Liver (tissue), 3 donors: ENCODE measurements around the gene GMDS.

Experiments
- FOXA1 ChIP-seq: IDR thresholded peaks from 2 replicates; pipeline ENCODE4 v1.6.1; 2016; ENCODE audit warnings: antibody characterized with exemption
- FOXA2 ChIP-seq: IDR thresholded peaks from 2 replicates; pipeline ENCODE4 v1.6.1; 2016; ENCODE audit warnings: antibody characterized with exemption
- RAD21 ChIP-seq, 2 donors: IDR thresholded peaks; 2 replicates each; pipeline ENCODE4 v1.6.1; 2016; ENCODE audit warnings: antibody characterized with exemption in 2 of 2, mild to moderate bottlenecking in 2 of 2
- TAF1 ChIP-seq: conservative IDR thresholded peaks from 2 replicates; pipeline ENCODE4 v1.6.1; 2016; ENCODE audit warnings: antibody characterized with exemption, mild to moderate bottlenecking
- TF ChIP-seq, protein P1 (sequence below): fragments of 150-350 bp; IDR thresholded peaks from 2 replicates; pipeline ENCODE4 v1.5.1; 2017; ENCODE audit warnings: improper control_type of control experiment, low read depth, low read length; ENCODE audit not compliant: missing input control
- TF ChIP-seq, protein P2 (sequence below): IDR thresholded peaks from 2 replicates; pipeline ENCODE4 v1.6.1; 2016; ENCODE audit warnings: antibody characterized with exemption
- TF ChIP-seq, protein P3 (sequence below): IDR thresholded peaks from 2 replicates; pipeline ENCODE4 v1.6.1; 2016; ENCODE audit warnings: antibody characterized with exemption, mild to moderate bottlenecking
- TF ChIP-seq, protein P4 (sequence below): IDR thresholded peaks from 2 replicates; pipeline ENCODE4 v1.6.1; 2016; ENCODE audit warnings: antibody characterized with exemption
- donor health status: healthy.
- donor health status: healthy.

DNA sequence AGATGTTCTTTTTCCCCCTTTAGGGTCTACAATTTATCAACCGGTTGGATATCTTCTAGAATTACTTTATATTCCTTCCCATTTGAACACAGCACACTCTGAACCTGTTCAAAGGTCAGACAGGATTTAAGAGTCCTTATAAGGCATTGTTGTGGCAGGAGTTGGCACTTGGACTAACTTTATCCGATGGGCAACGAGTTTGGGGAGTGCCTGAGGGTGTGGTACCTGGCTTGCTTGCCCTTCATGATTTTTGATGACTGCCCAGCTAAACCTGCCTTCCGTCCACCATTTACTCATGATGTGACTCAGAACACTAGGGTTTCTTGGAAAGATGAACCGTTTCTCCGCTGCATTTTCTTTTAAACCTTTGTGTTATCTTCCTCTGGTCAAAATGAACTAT lies 350.5 kb downstream of the GMDS start:
- no peak for TF ChIP-seq FOXA2
- TF ChIP-seq TAF1: no peak
- TF ChIP-seq, protein P1, sequence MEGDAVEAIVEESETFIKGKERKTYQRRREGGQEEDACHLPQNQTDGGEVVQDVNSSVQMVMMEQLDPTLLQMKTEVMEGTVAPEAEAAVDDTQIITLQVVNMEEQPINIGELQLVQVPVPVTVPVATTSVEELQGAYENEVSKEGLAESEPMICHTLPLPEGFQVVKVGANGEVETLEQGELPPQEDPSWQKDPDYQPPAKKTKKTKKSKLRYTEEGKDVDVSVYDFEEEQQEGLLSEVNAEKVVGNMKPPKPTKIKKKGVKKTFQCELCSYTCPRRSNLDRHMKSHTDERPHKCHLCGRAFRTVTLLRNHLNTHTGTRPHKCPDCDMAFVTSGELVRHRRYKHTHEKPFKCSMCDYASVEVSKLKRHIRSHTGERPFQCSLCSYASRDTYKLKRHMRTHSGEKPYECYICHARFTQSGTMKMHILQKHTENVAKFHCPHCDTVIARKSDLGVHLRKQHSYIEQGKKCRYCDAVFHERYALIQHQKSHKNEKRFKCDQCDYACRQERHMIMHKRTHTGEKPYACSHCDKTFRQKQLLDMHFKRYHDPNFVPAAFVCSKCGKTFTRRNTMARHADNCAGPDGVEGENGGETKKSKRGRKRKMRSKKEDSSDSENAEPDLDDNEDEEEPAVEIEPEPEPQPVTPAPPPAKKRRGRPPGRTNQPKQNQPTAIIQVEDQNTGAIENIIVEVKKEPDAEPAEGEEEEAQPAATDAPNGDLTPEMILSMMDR: no peak
- TF ChIP-seq FOXA1: no peak
- TF ChIP-seq, protein P2, sequence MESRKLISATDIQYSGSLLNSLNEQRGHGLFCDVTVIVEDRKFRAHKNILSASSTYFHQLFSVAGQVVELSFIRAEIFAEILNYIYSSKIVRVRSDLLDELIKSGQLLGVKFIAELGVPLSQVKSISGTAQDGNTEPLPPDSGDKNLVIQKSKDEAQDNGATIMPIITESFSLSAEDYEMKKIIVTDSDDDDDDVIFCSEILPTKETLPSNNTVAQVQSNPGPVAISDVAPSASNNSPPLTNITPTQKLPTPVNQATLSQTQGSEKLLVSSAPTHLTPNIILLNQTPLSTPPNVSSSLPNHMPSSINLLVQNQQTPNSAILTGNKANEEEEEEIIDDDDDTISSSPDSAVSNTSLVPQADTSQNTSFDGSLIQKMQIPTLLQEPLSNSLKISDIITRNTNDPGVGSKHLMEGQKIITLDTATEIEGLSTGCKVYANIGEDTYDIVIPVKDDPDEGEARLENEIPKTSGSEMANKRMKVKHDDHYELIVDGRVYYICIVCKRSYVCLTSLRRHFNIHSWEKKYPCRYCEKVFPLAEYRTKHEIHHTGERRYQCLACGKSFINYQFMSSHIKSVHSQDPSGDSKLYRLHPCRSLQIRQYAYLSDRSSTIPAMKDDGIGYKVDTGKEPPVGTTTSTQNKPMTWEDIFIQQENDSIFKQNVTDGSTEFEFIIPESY: no peak
- no peak for TF ChIP-seq RAD21 (IDR thresholded peaks at IDR 0.05)
- TF ChIP-seq, protein P3, sequence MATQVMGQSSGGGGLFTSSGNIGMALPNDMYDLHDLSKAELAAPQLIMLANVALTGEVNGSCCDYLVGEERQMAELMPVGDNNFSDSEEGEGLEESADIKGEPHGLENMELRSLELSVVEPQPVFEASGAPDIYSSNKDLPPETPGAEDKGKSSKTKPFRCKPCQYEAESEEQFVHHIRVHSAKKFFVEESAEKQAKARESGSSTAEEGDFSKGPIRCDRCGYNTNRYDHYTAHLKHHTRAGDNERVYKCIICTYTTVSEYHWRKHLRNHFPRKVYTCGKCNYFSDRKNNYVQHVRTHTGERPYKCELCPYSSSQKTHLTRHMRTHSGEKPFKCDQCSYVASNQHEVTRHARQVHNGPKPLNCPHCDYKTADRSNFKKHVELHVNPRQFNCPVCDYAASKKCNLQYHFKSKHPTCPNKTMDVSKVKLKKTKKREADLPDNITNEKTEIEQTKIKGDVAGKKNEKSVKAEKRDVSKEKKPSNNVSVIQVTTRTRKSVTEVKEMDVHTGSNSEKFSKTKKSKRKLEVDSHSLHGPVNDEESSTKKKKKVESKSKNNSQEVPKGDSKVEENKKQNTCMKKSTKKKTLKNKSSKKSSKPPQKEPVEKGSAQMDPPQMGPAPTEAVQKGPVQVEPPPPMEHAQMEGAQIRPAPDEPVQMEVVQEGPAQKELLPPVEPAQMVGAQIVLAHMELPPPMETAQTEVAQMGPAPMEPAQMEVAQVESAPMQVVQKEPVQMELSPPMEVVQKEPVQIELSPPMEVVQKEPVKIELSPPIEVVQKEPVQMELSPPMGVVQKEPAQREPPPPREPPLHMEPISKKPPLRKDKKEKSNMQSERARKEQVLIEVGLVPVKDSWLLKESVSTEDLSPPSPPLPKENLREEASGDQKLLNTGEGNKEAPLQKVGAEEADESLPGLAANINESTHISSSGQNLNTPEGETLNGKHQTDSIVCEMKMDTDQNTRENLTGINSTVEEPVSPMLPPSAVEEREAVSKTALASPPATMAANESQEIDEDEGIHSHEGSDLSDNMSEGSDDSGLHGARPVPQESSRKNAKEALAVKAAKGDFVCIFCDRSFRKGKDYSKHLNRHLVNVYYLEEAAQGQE: no peak
- TF ChIP-seq, protein P4, sequence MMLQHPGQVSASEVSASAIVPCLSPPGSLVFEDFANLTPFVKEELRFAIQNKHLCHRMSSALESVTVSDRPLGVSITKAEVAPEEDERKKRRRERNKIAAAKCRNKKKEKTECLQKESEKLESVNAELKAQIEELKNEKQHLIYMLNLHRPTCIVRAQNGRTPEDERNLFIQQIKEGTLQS: no peak
